SK-N-SH (cell line): ENCODE measurements around the gene RICTOR. TPM values are rescaled to one million over a fixed set of nuclear protein-coding genes. Genes with fewer than 3 reads are reported as not detected.

Experiments
- CTCF ChIA-PET: fragments of 300-600, 350-600 bp; formaldehyde crosslinking; extraction: SDS; loops from one replicate; lab custom pipeline; 2021; lab: Yijun Ruan, JAX
- POLR2A ChIA-PET: fragments of 350-600 bp; sonication (Branson Sonifier 250); formaldehyde crosslinking; extraction: SDS; loops from one replicate; lab custom pipeline; 2020; ENCODE audit warnings: antibody characterized with exemption, inconsistent platforms; lab: Yijun Ruan, JAX
- DNase-seq: peaks from one replicate; pipeline ENCODE4 v3.0.0; 2012
- H2AFZ ChIP-seq: fragments of 200-600 bp; sonication (generic); 2 replicates; pipeline ENCODE4 v1.8.1; 2016; ENCODE audit warnings: antibody characterized with exemption, mild to moderate bottlenecking, low read depth
- H3F3A ChIP-seq: fragments of 200-600 bp; sonication (generic); replicated peaks from 2 replicates; pipeline ENCODE3; 2016; ENCODE audit warnings: antibody characterized with exemption, mild to moderate bottlenecking; ENCODE audit not compliant: insufficient read depth
- H3K27ac ChIP-seq, 2 experiments: fragments of 200-500 bp in 1 of 2; fragments of 200-600 bp in 1 of 2; sonication (Bioruptor generic) in 1 of 2; sonication (generic), shearing (Covaris generic) in 1 of 2; 2 replicates each; pipeline versions ENCODE4 v1.5.1 to v1.6.1; 2014 to 2016; ENCODE audit warnings: low read depth in 2 of 2, inconsistent platforms in 1 of 2, low read length in 1 of 2, mild to moderate bottlenecking in 1 of 2, mixed read lengths in 1 of 2
- H3K27me3 ChIP-seq: fragments of 200-600 bp; sonication (generic), shearing (Covaris generic); 2 replicates; pipeline ENCODE4 v1.6.1; 2016; ENCODE audit warnings: mixed run types; ENCODE audit not compliant: insufficient read depth
- H3K36me3 ChIP-seq, 2 experiments: fragments of 200-500 bp in 1 of 2; fragments of 200-600 bp in 1 of 2; sonication (Bioruptor generic) in 1 of 2; sonication (generic) in 1 of 2; replicated peaks in 1 of 2; 2 replicates each; pipeline versions ENCODE3 to v1.5.1; 2014 to 2016; ENCODE audit warnings: low read length in 1 of 2, mild to moderate bottlenecking in 1 of 2; ENCODE audit not compliant: insufficient read depth in 2 of 2, control insufficient read depth in 1 of 2
- H3K4me1 ChIP-seq, 2 experiments: fragments of 200-500 bp in 1 of 2; fragments of 200-600 bp in 1 of 2; sonication (Bioruptor generic) in 1 of 2; sonication (generic), shearing (Covaris generic) in 1 of 2; 2 replicates each; pipeline versions ENCODE4 v1.5.1 to v1.6.1; 2014 to 2016; ENCODE audit warnings: low read depth in 1 of 2, low read length in 1 of 2, mixed run types in 1 of 2; ENCODE audit not compliant: insufficient read depth in 2 of 2, control insufficient read depth in 1 of 2
- H3K4me2 ChIP-seq: fragments of 200-600 bp; sonication (generic), shearing (Covaris generic); 2 replicates; pipeline ENCODE4 v1.6.1; 2017; ENCODE audit warnings: mixed run types
- H3K4me3 ChIP-seq, 2 experiments: fragments of 200-500 bp in 1 of 2; fragments of 200-600 bp in 1 of 2; sonication (Bioruptor generic) in 1 of 2; sonication (generic), shearing (Covaris generic) in 1 of 2; 2 replicates each; pipeline versions ENCODE4 v1.5.1 to v1.8.1; 2014 to 2016; ENCODE audit warnings: low read depth in 2 of 2, inconsistent platforms in 1 of 2, low read length in 1 of 2, mild to moderate bottlenecking in 1 of 2, mixed read lengths in 1 of 2, moderate library complexity in 1 of 2
- H3K79me2 ChIP-seq: fragments of 200-600 bp; sonication (generic); 2 replicates; pipeline ENCODE4 v1.8.1; 2017; ENCODE audit warnings: mild to moderate bottlenecking; ENCODE audit not compliant: insufficient read depth
- H3K9ac ChIP-seq: fragments of 200-600 bp; sonication (generic); 2 replicates; pipeline ENCODE4 v1.6.1; 2017; ENCODE audit warnings: mixed run types
- H3K9me2 ChIP-seq: fragments of 200-600 bp; sonication (generic); 2 replicates; pipeline ENCODE4 v1.6.1; 2017; ENCODE audit warnings: mixed run types
- H3K9me3 ChIP-seq: fragments of 200-600 bp; sonication (generic); 2 replicates; pipeline ENCODE4 v1.6.1; 2017; ENCODE audit warnings: mixed run types, mild to moderate bottlenecking, moderate library complexity
- H4K20me1 ChIP-seq: fragments of 200-600 bp; sonication (generic); 2 replicates; pipeline ENCODE4 v1.6.1; 2017; ENCODE audit warnings: mild to moderate bottlenecking, mixed run types; ENCODE audit not compliant: insufficient read depth
- EP300 ChIP-seq, 2 experiments: IDR thresholded peaks; 2 replicates each; pipeline versions ENCODE4 v1.4.0 to v1.6.1; 2012; ENCODE audit warnings: borderline replicate concordance in 1 of 2, low read depth in 1 of 2, low read length in 1 of 2
- EZH2phosphoT487 ChIP-seq: fragments of 200-600 bp; sonication (generic); IDR thresholded peaks from 2 replicates; pipeline ENCODE4 v1.6.1; 2017; ENCODE audit warnings: low read depth, mixed run types, mild to moderate bottlenecking, antibody characterized with exemption, moderate library complexity, borderline replicate concordance
- FOXM1 ChIP-seq: IDR thresholded peaks from 2 replicates; pipeline ENCODE4 v1.4.0; 2012; ENCODE audit warnings: low read depth, mild to moderate bottlenecking
- GABPA ChIP-seq: IDR thresholded peaks from 2 replicates; pipeline ENCODE4 v1.4.0; 2012; ENCODE audit warnings: low read depth, mild to moderate bottlenecking
- JUND ChIP-seq: IDR thresholded peaks from 2 replicates; pipeline ENCODE4 v1.4.0; 2012
- NFIC ChIP-seq: IDR thresholded peaks from 2 replicates; pipeline ENCODE4 v1.4.0; 2012; ENCODE audit warnings: borderline replicate concordance
- POLR2AphosphoS5 ChIP-seq: IDR thresholded peaks from 2 replicates; pipeline ENCODE4 v1.6.1; 2012; ENCODE audit warnings: low read depth, low read length
- SMC3 ChIP-seq: IDR thresholded peaks from 2 replicates; pipeline ENCODE4 v1.6.1; 2012; ENCODE audit warnings: low read depth, low read length, improper control_type of control experiment
- TEAD4 ChIP-seq: IDR thresholded peaks from 2 replicates; pipeline ENCODE4 v1.4.0; 2012; ENCODE audit warnings: mild to moderate bottlenecking, borderline replicate concordance; ENCODE audit not compliant: insufficient read depth
- USF1 ChIP-seq: IDR thresholded peaks from 2 replicates; pipeline ENCODE4 v1.4.0; 2012; ENCODE audit warnings: low read depth, borderline replicate concordance
- USF2 ChIP-seq: fragments of 150-350 bp; IDR thresholded peaks from 2 replicates; pipeline ENCODE4 v1.6.1; 2017; ENCODE audit warnings: antibody characterized with exemption, low read length, low read depth, borderline replicate concordance
- YY1 ChIP-seq: IDR thresholded peaks from 2 replicates; pipeline ENCODE4 v1.4.0; 2012; ENCODE audit warnings: low read depth, mild to moderate bottlenecking
- WGBS: methylation state at CpG from one replicate; pipeline ENCODE4 v1.1.6; 2017; ENCODE audit warnings: low lambda C conversion rate; 5-methylcytosine and 5-hydroxymethylcytosine counted together
- polyA plus RNA-seq, 3 experiments: library from polyadenylated mRNA; depleted of rRNA; stranded (reverse); fragments of >200 nt; gene quantifications; 2 replicates each; pipeline ENCODE4 v1.2.3, GENCODE V29; 2012
- TF ChIP-seq, protein P1 (sequence below): IDR thresholded peaks from 2 replicates; pipeline ENCODE4 v1.6.1; 2012; ENCODE audit warnings: mild to moderate bottlenecking, low read depth, low read length, moderate library complexity

The RICTOR gene
- polyA plus RNA-seq, 1 of the 3 experiments (the other 2 are of a cell fraction): 1.6 TPM

GRCh38 chr5:38941912-38942311 is 132.3 kb downstream of the RICTOR start:
- ChIA-PET CTCF (no interaction called here), POLR2A (no interaction called here)
- no peak for TF ChIP-seq SMC3
- TF ChIP-seq, protein P1, sequence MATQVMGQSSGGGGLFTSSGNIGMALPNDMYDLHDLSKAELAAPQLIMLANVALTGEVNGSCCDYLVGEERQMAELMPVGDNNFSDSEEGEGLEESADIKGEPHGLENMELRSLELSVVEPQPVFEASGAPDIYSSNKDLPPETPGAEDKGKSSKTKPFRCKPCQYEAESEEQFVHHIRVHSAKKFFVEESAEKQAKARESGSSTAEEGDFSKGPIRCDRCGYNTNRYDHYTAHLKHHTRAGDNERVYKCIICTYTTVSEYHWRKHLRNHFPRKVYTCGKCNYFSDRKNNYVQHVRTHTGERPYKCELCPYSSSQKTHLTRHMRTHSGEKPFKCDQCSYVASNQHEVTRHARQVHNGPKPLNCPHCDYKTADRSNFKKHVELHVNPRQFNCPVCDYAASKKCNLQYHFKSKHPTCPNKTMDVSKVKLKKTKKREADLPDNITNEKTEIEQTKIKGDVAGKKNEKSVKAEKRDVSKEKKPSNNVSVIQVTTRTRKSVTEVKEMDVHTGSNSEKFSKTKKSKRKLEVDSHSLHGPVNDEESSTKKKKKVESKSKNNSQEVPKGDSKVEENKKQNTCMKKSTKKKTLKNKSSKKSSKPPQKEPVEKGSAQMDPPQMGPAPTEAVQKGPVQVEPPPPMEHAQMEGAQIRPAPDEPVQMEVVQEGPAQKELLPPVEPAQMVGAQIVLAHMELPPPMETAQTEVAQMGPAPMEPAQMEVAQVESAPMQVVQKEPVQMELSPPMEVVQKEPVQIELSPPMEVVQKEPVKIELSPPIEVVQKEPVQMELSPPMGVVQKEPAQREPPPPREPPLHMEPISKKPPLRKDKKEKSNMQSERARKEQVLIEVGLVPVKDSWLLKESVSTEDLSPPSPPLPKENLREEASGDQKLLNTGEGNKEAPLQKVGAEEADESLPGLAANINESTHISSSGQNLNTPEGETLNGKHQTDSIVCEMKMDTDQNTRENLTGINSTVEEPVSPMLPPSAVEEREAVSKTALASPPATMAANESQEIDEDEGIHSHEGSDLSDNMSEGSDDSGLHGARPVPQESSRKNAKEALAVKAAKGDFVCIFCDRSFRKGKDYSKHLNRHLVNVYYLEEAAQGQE: no peak
- no peak for TF ChIP-seq GABPA
- no peak for TF ChIP-seq USF1
- TF ChIP-seq EP300 (IDR thresholded peaks at IDR 0.05; ENCODE audit: borderline replicate concordance in 1 of 2, low read depth in 1 of 2, low read length in 1 of 2): no peak
- TF ChIP-seq POLR2AphosphoS5: no peak
- no peak for TF ChIP-seq JUND
- no peak for TF ChIP-seq FOXM1
- TF ChIP-seq TEAD4: no peak
- TF ChIP-seq USF2: no peak
- no peak for TF ChIP-seq EZH2phosphoT487
- peaks cover 64 to 68% of the 10 kb centered on the region in 2 experiments for H3K36me3 ChIP-seq
- no peak for DNase-seq
- H3K9ac ChIP-seq: no peak overlapping the region
- H3K27me3 ChIP-seq: no peaks in the 10 kb centered on the region
- WGBS: 96% methylated on average over 2 of the region's 2 CpGs
- no peaks in the 10 kb centered on the region for H3K79me2 ChIP-seq
- peaks cover 21% of the 10 kb centered on the region for H3F3A ChIP-seq
- H3K4me1 ChIP-seq: peaks cover 0 to 11% of the 10 kb centered on the region in 2 experiments; a peak in 1 of 4 replicates
- H3K9me3 ChIP-seq: no peaks in the 10 kb centered on the region
- H3K4me3 ChIP-seq: no peak overlapping the region
- H3K27ac ChIP-seq: no peak overlapping the region
- no peaks in the 10 kb centered on the region for H3K9me2 ChIP-seq
- no peak overlapping the region for H2AFZ ChIP-seq
- H3K4me2 ChIP-seq: no peak overlapping the region
- no peaks in the 10 kb centered on the region for H4K20me1 ChIP-seq

- TF ChIP-seq NFIC (no peak), YY1 (no peak)
- H3K9me3 ChIP-seq: no peaks in the 10 kb centered on the region
- no peak overlapping the region for H3K4me3 ChIP-seq
- peaks cover 0 to 11% of the 10 kb centered on the region in 2 experiments; a peak in 1 of 4 replicates for H3K4me1 ChIP-seq
- CTCF ChIA-PET: interaction anchor here (2.3 kb wide), 1 partner anchor 18 kb away, joined by 10 read pairs; no protein-coding TSS in a partner anchor
- POLR2A ChIA-PET: no interaction called here
- no peaks in the 10 kb centered on the region for H3K79me2 ChIP-seq
- no peaks in the 10 kb centered on the region for H3K27me3 ChIP-seq
- DNase-seq: no peak
- WGBS: 90% methylated on average over 2 of the region's 2 CpGs
- no peaks in the 10 kb centered on the region for H4K20me1 ChIP-seq
- H3K36me3 ChIP-seq: peaks cover 61 to 67% of the 10 kb centered on the region in 2 experiments
- H2AFZ ChIP-seq: no peak overlapping the region
- H3F3A ChIP-seq: peaks cover 24% of the 10 kb centered on the region
- H3K9ac ChIP-seq: no peak overlapping the region
- no peak overlapping the region for H3K27ac ChIP-seq
- H3K4me2 ChIP-seq: no peak overlapping the region
- H3K9me2 ChIP-seq: no peaks in the 10 kb centered on the region
Observed at GRCh38 chr5:38940230-38940858, 133.9 kb downstream of the RICTOR start.
